Esophagus squamous epithelium (tissue), 4 donors: Measurements from ENCODE around the gene SZT2.

Experiments used
- CTCF ChIP-seq, 6 experiments: fragments of 450-650 bp in 4 of 6; fragments of 200-600 bp in 2 of 6; sonication (generic) in 2 of 6; IDR thresholded peaks; one replicate each; pipeline ENCODE4 v1.5.1; 2016 to 2019; ENCODE audit warnings: antibody characterized with exemption in 6 of 6, mild to moderate bottlenecking in 4 of 6, moderate library complexity in 4 of 6
- POLR2A ChIP-seq, 4 donors: fragments of 450-650 bp; IDR thresholded peaks; one replicate each; pipeline ENCODE4 v1.6.1; 2017; ENCODE audit warnings: antibody characterized with exemption in 4 of 4, mild to moderate bottlenecking in 4 of 4, moderate library complexity in 3 of 4

GRCh38 chr1:43444151-43444828, 54.6 kb downstream of the SZT2 start:
- TF ChIP-seq CTCF (IDR thresholded peaks at IDR 0.05) = no peak
- no peak for TF ChIP-seq POLR2A (IDR thresholded peaks at IDR 0.05)
